HG03521 (cell line): ENCODE data around the gene CABLES1.
"Not testable (repeated sequence)": the region's sequence is repeated elsewhere in the genome, so short reads cannot be mapped to it uniquely, and the experiment has no call there.

Experiments used
- ATAC-seq: cut with Tn5 transposase; IDR thresholded peaks from one replicate; pipeline ENCODE4 v1.9.1; 2021; ENCODE audit warnings: mild to moderate bottlenecking, moderate library complexity; ENCODE audit not compliant: unreplicated experiment

The CABLES1 gene

GRCh38 chr18:23134780-23135549 is at the start of gene CABLES1:
Gene CABLES1, plus strand, starts transcription at chr18:23135485. Its CDS starts 278 bp downstream, at chr18:23135763.
- no peak for ATAC-seq

GRCh38 chr18:23087352-23087751 is 47.9 kb upstream of the CABLES1 start:
- ATAC-seq, result no peak

- ATAC-seq, result no peak
These were observed 47.0 kb upstream of the CABLES1 start for GRCh38 chr18:23088310-23088709.

- not testable (repeated sequence) for ATAC-seq
These were observed 44.0 kb upstream of the CABLES1 start for GRCh38 chr18:23091017-23091993.

GRCh38 chr18:23092121-23092520 is 43.2 kb upstream of the CABLES1 start:
- ATAC-seq, result no peak

GRCh38 chr18:23093130-23093529 is 42.2 kb upstream of the CABLES1 start:
- not testable (repeated sequence) for ATAC-seq

GRCh38 chr18:23093772-23094171 is 41.5 kb upstream of the CABLES1 start:
- no peak for ATAC-seq

GRCh38 chr18:23094411-23095190 is 40.7 kb upstream of the CABLES1 start:
- ATAC-seq, result no peak

GRCh38 chr18:23095463-23095862 is 39.8 kb upstream of the CABLES1 start:
- no peak for ATAC-seq

- not testable (repeated sequence) for ATAC-seq
These were observed 38.3 kb upstream of the CABLES1 start for GRCh38 chr18:23097016-23097415.

- no peak for ATAC-seq
These were observed 35.7 kb upstream of the CABLES1 start for GRCh38 chr18:23099621-23100020.

GRCh38 chr18:23101861-23102432 is 33.3 kb upstream of the CABLES1 start:
- no peak for ATAC-seq

- ATAC-seq, result no peak
These were observed 32.6 kb upstream of the CABLES1 start for GRCh38 chr18:23102493-23103261.

- no peak for ATAC-seq
These were observed 31.8 kb upstream of the CABLES1 start for GRCh38 chr18:23103449-23103848.

GRCh38 chr18:23105030-23105429 is 30.3 kb upstream of the CABLES1 start:
- no peak for ATAC-seq

GRCh38 chr18:23105581-23106219 is 29.6 kb upstream of the CABLES1 start:
- ATAC-seq, result no peak

- no peak for ATAC-seq
These were observed 28.7 kb upstream of the CABLES1 start for GRCh38 chr18:23106575-23106974.

- no peak for ATAC-seq
These were observed 27.6 kb upstream of the CABLES1 start for GRCh38 chr18:23107718-23108117.

GRCh38 chr18:23108496-23108895 is 26.8 kb upstream of the CABLES1 start:
- no peak for ATAC-seq
